Mesenchymal stem cell (in vitro differentiated cells and primary cell): ENCODE measurements around the gene VPREB3.
"Not testable (repeated sequence)": the region's sequence is repeated elsewhere in the genome, so short reads cannot be mapped to it uniquely, and the experiment has no call there.

Experiments used
- DNase-seq: peaks from one replicate; pipeline ENCODE4 v3.0.0-alpha.2; 2013
- H2AFZ ChIP-seq: one replicate; pipeline ENCODE4 v1.6.1; 2013; ENCODE audit warnings: low read depth, mild to moderate bottlenecking, control low read depth, inconsistent platforms, low read length, moderate library complexity
- H2AK5ac ChIP-seq: 2 replicates; pipeline ENCODE4 v1.6.1; 2013; ENCODE audit warnings: low read length, moderate library complexity, mild to moderate bottlenecking, inconsistent platforms; ENCODE audit not compliant: severe bottlenecking
- H2BK120ac ChIP-seq: one replicate; pipeline ENCODE4 v1.6.1; 2013; ENCODE audit warnings: low read depth, mild to moderate bottlenecking, inconsistent platforms, low read length, moderate library complexity
- H2BK12ac ChIP-seq, 2 experiments: one replicate each; pipeline ENCODE4 v1.6.1; 2013; ENCODE audit warnings: inconsistent platforms in 2 of 2, low read length in 2 of 2, mild to moderate bottlenecking in 2 of 2, moderate library complexity in 2 of 2, control low read depth in 1 of 2
- H2BK15ac ChIP-seq: one replicate; pipeline ENCODE4 v1.6.1; 2013; ENCODE audit warnings: mild to moderate bottlenecking, low read depth, inconsistent platforms; ENCODE audit not compliant: poor library complexity, severe bottlenecking
- H2BK5ac ChIP-seq: 2 replicates; pipeline ENCODE4 v1.6.1; 2013; ENCODE audit warnings: low read depth, mild to moderate bottlenecking, low read length, control low read depth, inconsistent platforms; ENCODE audit not compliant: poor library complexity, severe bottlenecking
- H3K14ac ChIP-seq, 2 experiments: one replicate each; pipeline ENCODE4 v1.6.1; 2013; ENCODE audit warnings: inconsistent platforms in 2 of 2, low read length in 2 of 2, control low read depth in 1 of 2, mild to moderate bottlenecking in 1 of 2, moderate library complexity in 1 of 2
- H3K18ac ChIP-seq, 2 experiments: one replicate each; pipeline ENCODE4 v1.6.1; 2013; ENCODE audit warnings: inconsistent platforms in 2 of 2, low read length in 2 of 2, control low read depth in 1 of 2, low read depth in 1 of 2, mild to moderate bottlenecking in 1 of 2
- H3K23ac ChIP-seq, 2 experiments: one replicate each; pipeline ENCODE4 v1.6.1; 2013; ENCODE audit warnings: inconsistent platforms in 2 of 2, low read length in 2 of 2, mild to moderate bottlenecking in 2 of 2, moderate library complexity in 2 of 2, control low read depth in 1 of 2
- H3K27ac ChIP-seq: 2 replicates; pipeline ENCODE4 v1.5.1; 2013; ENCODE audit warnings: mild to moderate bottlenecking, moderate library complexity, low read length, control low read depth, inconsistent platforms; ENCODE audit not compliant: poor library complexity, severe bottlenecking
- H3K27me3 ChIP-seq, 2 experiments: 2 replicates each; pipeline versions ENCODE4 v1.6.1 to v1.7.0; 2013; ENCODE audit warnings: low read length in 2 of 2, mild to moderate bottlenecking in 2 of 2, moderate library complexity in 2 of 2, control low read depth in 1 of 2, inconsistent platforms in 1 of 2; ENCODE audit not compliant: control insufficient read depth in 1 of 2, insufficient read depth in 1 of 2
- H3K36me3 ChIP-seq, 2 experiments: 2 replicates each; pipeline versions ENCODE4 v1.6.1 to v1.7.0; 2013; ENCODE audit warnings: low read length in 2 of 2, control low read depth in 1 of 2, inconsistent platforms in 1 of 2, low read depth in 1 of 2, mild to moderate bottlenecking in 1 of 2; ENCODE audit not compliant: insufficient read depth in 2 of 2, control insufficient read depth in 1 of 2
- H3K4ac ChIP-seq, 2 experiments: one replicate each; pipeline ENCODE4 v1.6.1; 2013; ENCODE audit warnings: inconsistent platforms in 2 of 2, low read length in 2 of 2, mild to moderate bottlenecking in 2 of 2, moderate library complexity in 2 of 2, control low read depth in 1 of 2, low read depth in 1 of 2
- H3K4me1 ChIP-seq: 2 replicates; pipeline ENCODE4 v1.6.1; 2013; ENCODE audit warnings: low read depth, low read length, control low read depth; ENCODE audit not compliant: control insufficient read depth, insufficient read depth
- H3K4me2 ChIP-seq: 2 replicates; pipeline ENCODE4 v1.6.1; 2013; ENCODE audit warnings: low read length, mild to moderate bottlenecking, inconsistent platforms; ENCODE audit not compliant: poor library complexity, severe bottlenecking
- H3K4me3 ChIP-seq, 2 experiments: 2 replicates each; pipeline versions ENCODE4 v1.5.1 to v1.7.0; 2013; ENCODE audit warnings: low read length in 2 of 2, mild to moderate bottlenecking in 2 of 2, control low read depth in 1 of 2, low read depth in 1 of 2; ENCODE audit not compliant: insufficient read depth in 1 of 2
- H3K79me1 ChIP-seq: replicated peaks from 2 replicates; pipeline ENCODE4 v1.6.1; 2013; ENCODE audit warnings: mild to moderate bottlenecking, control low read depth, low read length, inconsistent platforms; ENCODE audit not compliant: poor library complexity, severe bottlenecking
- H3K9ac ChIP-seq: 2 replicates; pipeline ENCODE4 v1.7.0; 2013; ENCODE audit warnings: mild to moderate bottlenecking, low read length, moderate library complexity
- H3K9me3 ChIP-seq: 2 replicates; pipeline ENCODE4 v1.7.0; 2013; ENCODE audit warnings: mild to moderate bottlenecking, low read length; ENCODE audit not compliant: control insufficient read depth
- H4K8ac ChIP-seq: one replicate; pipeline ENCODE4 v1.6.1; 2013; ENCODE audit warnings: inconsistent platforms, mild to moderate bottlenecking, low read length, moderate library complexity
- H4K91ac ChIP-seq: one replicate; pipeline ENCODE4 v1.6.1; 2013; ENCODE audit warnings: mild to moderate bottlenecking, low read length, inconsistent platforms
- WGBS: methylation state at CpG from one replicate; pipeline ENCODE4 v1.1.7; 2013; ENCODE audit warnings: mixed read lengths; 5-methylcytosine and 5-hydroxymethylcytosine counted together

Gene VPREB3

GRCh38 chr22:23737696-23738095, 16.5 kb downstream of the VPREB3 start:
- Histone ChIP-seq H3K23ac (no peak overlapping the region), H2BK5ac (no peak overlapping the region), H2BK120ac (no peak overlapping the region), H3K4me2 (no peak overlapping the region), H3K4ac (no peak overlapping the region), H3K18ac (no peak overlapping the region), H2AK5ac (no peak overlapping the region), H3K9ac (no peak overlapping the region), H3K27me3 (peaks cover 0 to 3% of the 10 kb centered on the region in 2 experiments), H2BK12ac (no peak overlapping the region), H3K9me3 (no peaks in the 10 kb centered on the region), H4K8ac (no peak overlapping the region), H4K91ac (no peak overlapping the region), H2AFZ (no peak overlapping the region), H2BK15ac (no peak overlapping the region), H3K14ac (no peak overlapping the region), H3K79me1 (peaks cover 3% of the 10 kb centered on the region), H3K4me3 (no peak overlapping the region), H3K27ac (no peak overlapping the region), H3K36me3 (peaks cover 14 to 17% of the 10 kb centered on the region in 2 experiments), H3K4me1 (no peaks in the 10 kb centered on the region)
- no peak for DNase-seq

- WGBS = 75% methylated on average over 1 of the region's 4 CpGs
- not testable (repeated sequence) for H3K79me1 ChIP-seq
These were observed 26.1 kb downstream of the VPREB3 start for GRCh38 chr22:23728108-23728507.

GRCh38 chr22:23722724-23723123, 31.5 kb downstream of the VPREB3 start:
- peaks cover 0 to 3% of the 10 kb centered on the region in 2 experiments for H3K27me3 ChIP-seq
- H3K27ac ChIP-seq = no peak overlapping the region
- H2AK5ac ChIP-seq = no peak overlapping the region
- H2BK5ac ChIP-seq = no peak overlapping the region
- no peaks in the 10 kb centered on the region for H3K4me1 ChIP-seq
- no peak overlapping the region for H3K23ac ChIP-seq
- H3K36me3 ChIP-seq = no peaks in the 10 kb centered on the region
- H3K9me3 ChIP-seq = no peaks in the 10 kb centered on the region
- DNase-seq = no peak
- H2AFZ ChIP-seq = no peak overlapping the region
- no peak overlapping the region for H2BK120ac ChIP-seq
- H3K4me2 ChIP-seq = no peak overlapping the region
- H4K91ac ChIP-seq = no peak overlapping the region
- no peak overlapping the region for H3K14ac ChIP-seq
- H2BK15ac ChIP-seq = no peak overlapping the region
- H3K18ac ChIP-seq = no peak overlapping the region
- no peak overlapping the region for H2BK12ac ChIP-seq
- H4K8ac ChIP-seq = no peak overlapping the region
- WGBS = 99% methylated on average over 2 of the region's 2 CpGs
- H3K4me3 ChIP-seq = no peak overlapping the region
- H3K9ac ChIP-seq = no peak overlapping the region
- H3K79me1 ChIP-seq = no peaks in the 10 kb centered on the region
- H3K4ac ChIP-seq = no peak overlapping the region

More at GRCh38 chr22:23728108-23728507, 26.1 kb downstream of the VPREB3 start:
- H4K91ac ChIP-seq, H4K8ac ChIP-seq, H3K9ac ChIP-seq, H3K4me2 ChIP-seq, H2AFZ ChIP-seq, H3K23ac ChIP-seq, H3K36me3 ChIP-seq, H3K27ac ChIP-seq, H3K14ac ChIP-seq, H3K4me1 ChIP-seq, DNase-seq, H3K27me3 ChIP-seq, H3K18ac ChIP-seq, H3K4me3 ChIP-seq, H2AK5ac ChIP-seq, H3K9me3 ChIP-seq, H2BK12ac ChIP-seq, H2BK15ac ChIP-seq, H3K4ac ChIP-seq, H2BK5ac ChIP-seq, H2BK120ac ChIP-seq: not testable (repeated sequence)

GRCh38 chr22:23722160-23722559, 32.1 kb downstream of the VPREB3 start:
- Histone ChIP-seq H2BK5ac (no peak overlapping the region), H3K9ac (no peak overlapping the region), H4K8ac (no peak overlapping the region), H2AK5ac (no peak overlapping the region), H4K91ac (no peak overlapping the region), H2BK15ac (no peak overlapping the region), H3K18ac (no peak overlapping the region), H2BK12ac (no peak overlapping the region), H3K27ac (no peak overlapping the region), H3K4ac (no peak overlapping the region), H3K79me1 (no peaks in the 10 kb centered on the region), H3K27me3 (peaks cover 0 to 3% of the 10 kb centered on the region in 2 experiments), H3K36me3 (no peaks in the 10 kb centered on the region), H3K4me2 (no peak overlapping the region), H2BK120ac (no peak overlapping the region), H3K14ac (no peak overlapping the region), H3K23ac (no peak overlapping the region), H3K4me3 (no peak overlapping the region), H3K9me3 (no peaks in the 10 kb centered on the region), H3K4me1 (peaks cover 3% of the 10 kb centered on the region), H2AFZ (no peak overlapping the region)
- no peak for DNase-seq
- 95% methylated on average over 3 of the region's 4 CpGs for WGBS
